Measurements from ENCODE around the gene GFOD2. TPM values are rescaled to one million over a fixed set of nuclear protein-coding genes. Genes with fewer than 3 reads are reported as not detected.

Gene GFOD2
- total and polyA plus RNA-seq, 9 donors = 8.3 to 15.9 (median 12.9) TPM

- H3K27ac ChIP-seq = no peak overlapping the region
- H3K36me3 ChIP-seq = no peaks in the 10 kb centered on the region
- no peak for TF ChIP-seq EP300 (IDR thresholded peaks at IDR 0.05)
- no peak for TF ChIP-seq CTCF (IDR thresholded peaks at IDR 0.05)
- no peak for TF ChIP-seq POLR2A (IDR thresholded peaks at IDR 0.05)
- intact Hi-C loops (cut with DNase I) = no loop called here
- WGBS, 3 donors = 89 to 91% (median 90%) methylated on average over 19 to 22 of the region's 22 CpGs
- no peak overlapping the region for H3K4me3 ChIP-seq
- H3K9me3 ChIP-seq = no peaks in the 10 kb centered on the region
- H3K4me1 ChIP-seq (ENCODE audit: insufficient read depth) = no peaks in the 10 kb centered on the region
- peak in 1 of 5 donors; percentile 25 for DNase-seq
- H3K27me3 ChIP-seq = no peaks in the 10 kb centered on the region
Observed at GRCh38 chr16:67727521-67728485, 8.7 kb upstream of the GFOD2 start.

GRCh38 chr16:67726106-67727034, 7.3 kb upstream of the GFOD2 start:
- no peaks in the 10 kb centered on the region for H3K9me3 ChIP-seq
- peak in 2 of 5 donors; percentile 3 to 42 for DNase-seq
- 45 to 69% (median 69%) methylated on average over 8 of the region's 8 CpGs for WGBS, 3 donors
- H3K36me3 ChIP-seq = no peaks in the 10 kb centered on the region
- intact Hi-C loops (cut with DNase I) = no loop called here
- no peaks in the 10 kb centered on the region for H3K4me1 ChIP-seq (ENCODE audit: insufficient read depth)
- H3K27ac ChIP-seq = no peak overlapping the region
- H3K27me3 ChIP-seq = no peaks in the 10 kb centered on the region
- no peak overlapping the region for H3K4me3 ChIP-seq
- TF ChIP-seq CTCF (IDR thresholded peaks at IDR 0.05) = no peak
- no peak for TF ChIP-seq EP300 (IDR thresholded peaks at IDR 0.05)
- no peak for TF ChIP-seq POLR2A (IDR thresholded peaks at IDR 0.05)

GRCh38 chr16:67723911-67724305, 4.8 kb upstream of the GFOD2 start:
- H3K27me3 ChIP-seq = no peaks in the 10 kb centered on the region
- no peaks in the 10 kb centered on the region for H3K4me1 ChIP-seq (ENCODE audit: insufficient read depth)
- TF ChIP-seq CTCF (IDR thresholded peaks at IDR 0.05) = no peak
- no peak for TF ChIP-seq EP300 (IDR thresholded peaks at IDR 0.05)
- TF ChIP-seq POLR2A (IDR thresholded peaks at IDR 0.05) = no peak
- DNase-seq = peak in 1 of 5 donors; percentile 17
- no peaks in the 10 kb centered on the region for H3K36me3 ChIP-seq
- intact Hi-C loops (cut with DNase I) = no loop called here
- H3K9me3 ChIP-seq = no peaks in the 10 kb centered on the region
- 89 to 94% (median 92%) methylated on average over 5 of the region's 5 CpGs for WGBS, 3 donors
- no peak overlapping the region for H3K27ac ChIP-seq
- H3K4me3 ChIP-seq = no peak overlapping the region

- intact Hi-C loops (cut with DNase I) = no loop called here
- no peaks in the 10 kb centered on the region for H3K27me3 ChIP-seq
- DNase-seq = peak in 2 of 5 donors; percentile 3 to 25
- H3K4me3 ChIP-seq = no peak overlapping the region
- H3K36me3 ChIP-seq = no peaks in the 10 kb centered on the region
- no peaks in the 10 kb centered on the region for H3K9me3 ChIP-seq
- H3K27ac ChIP-seq = no peak overlapping the region
- WGBS, 3 donors = 92 to 94% (median 92%) methylated on average over 5 of the region's 5 CpGs
- no peak for TF ChIP-seq EP300 (IDR thresholded peaks at IDR 0.05)
- no peak for TF ChIP-seq POLR2A (IDR thresholded peaks at IDR 0.05)
- no peak for TF ChIP-seq CTCF (IDR thresholded peaks at IDR 0.05)
- H3K4me1 ChIP-seq (ENCODE audit: insufficient read depth) = peaks cover 1% of the 10 kb centered on the region
Observed at GRCh38 chr16:67723151-67723910, 4.2 kb upstream of the GFOD2 start.
